SKM-1 treated with dmso at 0.1 percent for 144 hours (cell line): ENCODE results near the gene TMEM33.

Experiments used
- DNase-seq: peaks from one replicate; lab custom pipeline; 2025; ENCODE audit not compliant: unreplicated experiment; lab: John Stamatoyannopoulos, UW

Gene TMEM33

GRCh38 chr4:41994461-41994985, 59.3 kb downstream of the TMEM33 start:
- no peak for DNase-seq

- no peak for DNase-seq
Measured at GRCh38 chr4:41998019-41998418, 62.8 kb downstream of the TMEM33 start.

GRCh38 chr4:41999321-41999720, 64.1 kb downstream of the TMEM33 start:
- no peak for DNase-seq

- no peak for DNase-seq
Measured at GRCh38 chr4:42008011-42008786, 73.0 kb downstream of the TMEM33 start.
